HG03280 (cell line): ENCODE data around the gene LMNTD1.
"Not testable (repeated sequence)": the region's sequence is repeated elsewhere in the genome, so short reads cannot be mapped to it uniquely, and the experiment has no call there.

Source experiments
- ATAC-seq: cut with Tn5 transposase; IDR thresholded peaks from one replicate; pipeline ENCODE4 v1.9.1; 2021; ENCODE audit warnings: mild to moderate bottlenecking, moderate library complexity; ENCODE audit not compliant: unreplicated experiment

LMNTD1 gene

GRCh38 chr12:25494926-25495325 lies 58.2 kb downstream of the LMNTD1 start:
- ATAC-seq, result no peak

GRCh38 chr12:25493682-25494081 lies 59.4 kb downstream of the LMNTD1 start:
- ATAC-seq, result no peak

GRCh38 chr12:25491396-25492325 lies 61.4 kb downstream of the LMNTD1 start:
- no peak for ATAC-seq

GRCh38 chr12:25488956-25489870 lies 63.9 kb downstream of the LMNTD1 start:
- not testable (repeated sequence) for ATAC-seq

GRCh38 chr12:25482625-25483024 lies 70.5 kb downstream of the LMNTD1 start:
- no peak for ATAC-seq

GRCh38 chr12:25480145-25480544 lies 72.9 kb downstream of the LMNTD1 start:
- ATAC-seq, result no peak

- ATAC-seq, result no peak
Measured at GRCh38 chr12:25477217-25477616, 75.9 kb downstream of the LMNTD1 start.

GRCh38 chr12:25472453-25472852 lies 80.6 kb downstream of the LMNTD1 start:
- ATAC-seq, result no peak

GRCh38 chr12:25469861-25470260 lies 83.2 kb downstream of the LMNTD1 start:
- ATAC-seq, result no peak

GRCh38 chr12:25469368-25469767 lies 83.7 kb downstream of the LMNTD1 start:
- no peak for ATAC-seq

- ATAC-seq, result no peak
Measured at GRCh38 chr12:25463521-25463920, 89.6 kb downstream of the LMNTD1 start.

GRCh38 chr12:25463005-25463404 lies 90.1 kb downstream of the LMNTD1 start:
- ATAC-seq, result no peak

- peak; percentile 72 for ATAC-seq
Measured at GRCh38 chr12:25459541-25459951, 93.5 kb downstream of the LMNTD1 start.

- ATAC-seq, result no peak
Measured at GRCh38 chr12:25458047-25458552, 95.0 kb downstream of the LMNTD1 start.

GRCh38 chr12:25456474-25456873 lies 96.6 kb downstream of the LMNTD1 start:
- no peak for ATAC-seq

- no peak for ATAC-seq
Measured at GRCh38 chr12:25455696-25456095, 97.4 kb downstream of the LMNTD1 start.

GRCh38 chr12:25449007-25449406 lies 104.1 kb downstream of the LMNTD1 start:
- no peak for ATAC-seq

- no peak for ATAC-seq
Measured at GRCh38 chr12:25447046-25447445, 106.0 kb downstream of the LMNTD1 start.

- ATAC-seq, result no peak
Measured at GRCh38 chr12:25438638-25439037, 114.4 kb downstream of the LMNTD1 start.

GRCh38 chr12:25436206-25437030 lies 116.7 kb downstream of the LMNTD1 start:
- peak; percentile 84 for ATAC-seq
